ENCODE data around the gene LIPT2. TPM values are rescaled to one million over a fixed set of nuclear protein-coding genes. Genes with fewer than 3 reads are reported as not detected.

LIPT2 gene
- total and polyA plus RNA-seq, 10 of the 15 experiments (the other 5 are each of a cell fraction or from before 2014, with no cell fraction given): 0.69 to 7.5 (median 3.8) TPM

DNA sequence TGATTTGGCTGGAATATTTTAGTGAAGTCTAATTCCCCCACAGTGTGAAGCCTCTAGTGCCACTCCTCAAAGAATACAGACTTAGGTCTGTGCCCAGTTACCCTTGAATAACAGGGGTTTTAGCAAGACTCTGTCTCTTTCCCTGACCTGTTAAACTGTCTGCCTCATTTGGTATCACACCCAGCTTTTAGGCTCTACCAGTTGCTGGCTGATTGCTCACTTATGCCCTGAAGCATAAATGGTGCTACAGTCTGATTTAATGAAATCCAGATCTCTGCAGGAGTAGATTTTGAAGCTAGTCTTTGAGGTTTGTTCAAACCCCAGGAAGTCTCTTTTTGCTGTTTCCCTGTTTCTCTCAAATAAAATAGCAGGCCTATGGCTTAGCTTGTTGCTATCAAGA, 45.2 kb upstream of the LIPT2 start:
- DNase-seq (ENCODE audit: low read depth, low spot score) (no peak), ATAC-seq (no peak), FAIRE-seq (no peak)
- H3K79me2 ChIP-seq (ENCODE audit: control insufficient read depth, insufficient read depth, low read length): no peaks in the 10 kb centered on the region
- H3K27me3 ChIP-seq (replicated peaks in 1 of 2; ENCODE audit: control insufficient read depth in 2 of 2, insufficient read depth in 2 of 2, low read length in 1 of 2): no peaks in the 10 kb centered on the region; a peak in 1 of 4 replicates
- no peak overlapping the region for H3K4me3 ChIP-seq
- no TSS peak for BruUV-seq (replicated peaks)
- TF ChIP-seq POLR2A (IDR thresholded peaks at IDR 0.05; ENCODE audit: low read depth, low read length) (no peak), RELA (IDR thresholded peaks at IDR 0.05; ENCODE audit: borderline replicate concordance, partially characterized antibody) (no peak), TBL1XR1 (IDR thresholded peaks at IDR 0.05; ENCODE audit: low read depth, low read length) (no peak), ASH2L (IDR thresholded peaks at IDR 0.05; ENCODE audit: borderline replicate concordance, low read depth) (no peak), MXI1 (IDR thresholded peaks at IDR 0.05; ENCODE audit: low read depth, low read length) (no peak), FOXK2 (IDR thresholded peaks at IDR 0.05) (no peak)
- TF ChIP-seq, protein P1, sequence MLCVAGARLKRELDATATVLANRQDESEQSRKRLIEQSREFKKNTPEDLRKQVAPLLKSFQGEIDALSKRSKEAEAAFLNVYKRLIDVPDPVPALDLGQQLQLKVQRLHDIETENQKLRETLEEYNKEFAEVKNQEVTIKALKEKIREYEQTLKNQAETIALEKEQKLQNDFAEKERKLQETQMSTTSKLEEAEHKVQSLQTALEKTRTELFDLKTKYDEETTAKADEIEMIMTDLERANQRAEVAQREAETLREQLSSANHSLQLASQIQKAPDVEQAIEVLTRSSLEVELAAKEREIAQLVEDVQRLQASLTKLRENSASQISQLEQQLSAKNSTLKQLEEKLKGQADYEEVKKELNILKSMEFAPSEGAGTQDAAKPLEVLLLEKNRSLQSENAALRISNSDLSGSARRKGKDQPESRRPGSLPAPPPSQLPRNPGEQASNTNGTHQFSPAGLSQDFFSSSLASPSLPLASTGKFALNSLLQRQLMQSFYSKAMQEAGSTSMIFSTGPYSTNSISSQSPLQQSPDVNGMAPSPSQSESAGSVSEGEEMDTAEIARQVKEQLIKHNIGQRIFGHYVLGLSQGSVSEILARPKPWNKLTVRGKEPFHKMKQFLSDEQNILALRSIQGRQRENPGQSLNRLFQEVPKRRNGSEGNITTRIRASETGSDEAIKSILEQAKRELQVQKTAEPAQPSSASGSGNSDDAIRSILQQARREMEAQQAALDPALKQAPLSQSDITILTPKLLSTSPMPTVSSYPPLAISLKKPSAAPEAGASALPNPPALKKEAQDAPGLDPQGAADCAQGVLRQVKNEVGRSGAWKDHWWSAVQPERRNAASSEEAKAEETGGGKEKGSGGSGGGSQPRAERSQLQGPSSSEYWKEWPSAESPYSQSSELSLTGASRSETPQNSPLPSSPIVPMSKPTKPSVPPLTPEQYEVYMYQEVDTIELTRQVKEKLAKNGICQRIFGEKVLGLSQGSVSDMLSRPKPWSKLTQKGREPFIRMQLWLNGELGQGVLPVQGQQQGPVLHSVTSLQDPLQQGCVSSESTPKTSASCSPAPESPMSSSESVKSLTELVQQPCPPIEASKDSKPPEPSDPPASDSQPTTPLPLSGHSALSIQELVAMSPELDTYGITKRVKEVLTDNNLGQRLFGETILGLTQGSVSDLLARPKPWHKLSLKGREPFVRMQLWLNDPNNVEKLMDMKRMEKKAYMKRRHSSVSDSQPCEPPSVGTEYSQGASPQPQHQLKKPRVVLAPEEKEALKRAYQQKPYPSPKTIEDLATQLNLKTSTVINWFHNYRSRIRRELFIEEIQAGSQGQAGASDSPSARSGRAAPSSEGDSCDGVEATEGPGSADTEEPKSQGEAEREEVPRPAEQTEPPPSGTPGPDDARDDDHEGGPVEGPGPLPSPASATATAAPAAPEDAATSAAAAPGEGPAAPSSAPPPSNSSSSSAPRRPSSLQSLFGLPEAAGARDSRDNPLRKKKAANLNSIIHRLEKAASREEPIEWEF (IDR thresholded peaks at IDR 0.05; ENCODE audit: insufficient replicate concordance, low read depth, low read length): no peak
- no peaks in the 10 kb centered on the region; the same call in 1 of the 2 replicates for H3K4me1 ChIP-seq (ENCODE audit: control insufficient read depth, insufficient read depth, low read length)
- CTCF ChIA-PET: no interaction called here
- H2AFZ ChIP-seq (ENCODE audit: control insufficient read depth, low read depth, low read length): no peak overlapping the region
- H3K9ac ChIP-seq (ENCODE audit: control insufficient read depth, insufficient read depth, low read length): no peak overlapping the region
- H3K27ac ChIP-seq (ENCODE audit: control insufficient read depth, insufficient read depth): no peak overlapping the region
- in situ Hi-C loops (cut with MboI): no loop called here
- RAD21 ChIA-PET (ENCODE audit: unreplicated experiment): no interaction called here
- intact Hi-C loops (cut with micrococcal nuclease; ENCODE audit: unreplicated experiment): no loop called here
- no peak overlapping the region for H3K4me2 ChIP-seq (ENCODE audit: control insufficient read depth, insufficient read depth)
- POLR2A ChIA-PET: interaction anchor here (0.6 kb wide), 1 partner anchor 418 kb away, joined by 9 read pairs; no protein-coding TSS in a partner anchor
- H3K36me3 ChIP-seq (ENCODE audit: control insufficient read depth in 2 of 2, insufficient read depth in 2 of 2, low read length in 1 of 2): no peaks in the 10 kb centered on the region
- SMC1A ChIA-PET (ENCODE audit: uncharacterized antibody, unreplicated experiment): no interaction called here
- peaks cover under 1% of the 10 kb centered on the region; the same call in 2 of the 3 replicates for H3K9me3 ChIP-seq (replicated peaks; ENCODE audit: control insufficient read depth, insufficient read depth, low read length)
- no peaks in the 10 kb centered on the region for H4K20me1 ChIP-seq (ENCODE audit: control insufficient read depth, insufficient read depth)

All from GM12878 (cell line).